ENCODE measurements around the gene TRAF3IP3.

The TRAF3IP3 gene

GRCh38 chr1:209802117-209802779 lies 46.4 kb downstream of the TRAF3IP3 start:
- no peak for DNase-seq (ENCODE audit: low spot score)

GRCh38 chr1:209802780-209803152 lies 46.9 kb downstream of the TRAF3IP3 start:
- DNase-seq (ENCODE audit: low spot score), result no peak

GRCh38 chr1:209803568-209803967 lies 47.7 kb downstream of the TRAF3IP3 start:
- DNase-seq (ENCODE audit: low spot score), result no peak

- DNase-seq (ENCODE audit: low spot score), result no peak
Measured at GRCh38 chr1:209805341-209805781, 49.5 kb downstream of the TRAF3IP3 start.

GRCh38 chr1:209805875-209806760 lies 50.3 kb downstream of the TRAF3IP3 start, which contains the start of gene IRF6:
Gene IRF6 (minus strand): TSS chr1:209806142. CDS start chr1:209801413, 4,729 bp downstream.
- DNase-seq (ENCODE audit: low spot score), result peak; percentile 89

- no peak for DNase-seq (ENCODE audit: low spot score)
Measured at GRCh38 chr1:209807509-209807908, 51.7 kb downstream of the TRAF3IP3 start.

- DNase-seq (ENCODE audit: low spot score), result peak; percentile 84
Measured at GRCh38 chr1:209808059-209808581, 52.3 kb downstream of the TRAF3IP3 start.

- no peak for DNase-seq (ENCODE audit: low spot score)
Measured at GRCh38 chr1:209809611-209810010, 53.8 kb downstream of the TRAF3IP3 start.

- no peak for DNase-seq (ENCODE audit: low spot score)
Measured at GRCh38 chr1:209810783-209811182, 54.9 kb downstream of the TRAF3IP3 start.

GRCh38 chr1:209813902-209814301 lies 58.0 kb downstream of the TRAF3IP3 start:
- no peak for DNase-seq (ENCODE audit: low spot score)

GRCh38 chr1:209815490-209815889 lies 59.6 kb downstream of the TRAF3IP3 start:
- no peak for DNase-seq (ENCODE audit: low spot score)

GRCh38 chr1:209815931-209816341 lies 60.1 kb downstream of the TRAF3IP3 start:
- DNase-seq (ENCODE audit: low spot score), result no peak

GRCh38 chr1:209816923-209817322 lies 61.1 kb downstream of the TRAF3IP3 start:
- DNase-seq (ENCODE audit: low spot score), result no peak

- no peak for DNase-seq (ENCODE audit: low spot score)
Measured at GRCh38 chr1:209817691-209818090, 61.8 kb downstream of the TRAF3IP3 start.

- DNase-seq (ENCODE audit: low spot score), result no peak
Measured at GRCh38 chr1:209819058-209819457, 63.2 kb downstream of the TRAF3IP3 start.

- no peak for DNase-seq (ENCODE audit: low spot score)
Measured at GRCh38 chr1:209820986-209821385, 65.1 kb downstream of the TRAF3IP3 start.

GRCh38 chr1:209822706-209823105 lies 66.9 kb downstream of the TRAF3IP3 start:
- no peak for DNase-seq (ENCODE audit: low spot score)

- DNase-seq (ENCODE audit: low spot score), result peak; percentile 77
Measured at GRCh38 chr1:209823143-209824041, 67.5 kb downstream of the TRAF3IP3 start.

GRCh38 chr1:209825591-209826434 lies 70.0 kb downstream of the TRAF3IP3 start:
- no peak for DNase-seq (ENCODE audit: low spot score)

GRCh38 chr1:209827384-209828262 lies 71.8 kb downstream of the TRAF3IP3 start, which contains the start of gene UTP25:
Gene UTP25 (plus strand): TSS chr1:209827972. CDS start chr1:209828064, 92 bp downstream.
- peak; percentile 95 for DNase-seq (ENCODE audit: low spot score)
